ENCODE measurements around the gene IL17RE. TPM values are rescaled to one million over a fixed set of nuclear protein-coding genes. Genes with fewer than 3 reads are reported as not detected.

Gene IL17RE
- total and polyA plus RNA-seq, 2 of the 13 experiments (the other 11 are each of a cell fraction or from before 2014, with no cell fraction given): 14.5 to 24.1 TPM

- TF ChIP-seq RFX1 (IDR thresholded peaks at IDR 0.05): no peak
- no peak for TF ChIP-seq ZNF614 (CRISPR knock-in tag; IDR thresholded peaks at IDR 0.05; ENCODE audit: borderline replicate concordance)
- TF ChIP-seq AKAP8 (CRISPR knock-in tag; IDR thresholded peaks at IDR 0.05): 0 out of 2 replicates have a peak, but pooled peaks have one; percentile 55
- no peak for TF ChIP-seq ZNF7 (CRISPR knock-in tag; IDR thresholded peaks at IDR 0.05)
- TF ChIP-seq NR1H2 (CRISPR knock-in tag; IDR thresholded peaks at IDR 0.05; ENCODE audit: borderline replicate concordance, low read depth): 0 out of 2 replicates have a peak, but pooled peaks have one; percentile 34
- TF ChIP-seq NFYB (CRISPR knock-in tag; IDR thresholded peaks at IDR 0.05): peak; percentile 32; the same call in 1 of the 2 replicates
- TF ChIP-seq SIX1 (CRISPR knock-in tag; IDR thresholded peaks at IDR 0.05; ENCODE audit: borderline replicate concordance): 0 out of 2 replicates have a peak, but pooled peaks have one; percentile 23
- TF ChIP-seq ZC3H4 (CRISPR knock-in tag; IDR thresholded peaks at IDR 0.05; ENCODE audit: borderline replicate concordance): no peak
- peak; percentile 35; the same call in 1 of the 2 replicates for TF ChIP-seq KLF13 (CRISPR knock-in tag; IDR thresholded peaks at IDR 0.05)
- peak; percentile 33; the same call in 1 of the 2 replicates for TF ChIP-seq ELF3 (CRISPR knock-in tag; IDR thresholded peaks at IDR 0.05)
- peak; percentile 73 for TF ChIP-seq TFDP2 (CRISPR knock-in tag; IDR thresholded peaks at IDR 0.05)
- no peak for TF ChIP-seq DMTF1 (CRISPR knock-in tag; IDR thresholded peaks at IDR 0.05)
- no peak for TF ChIP-seq HDAC6 (IDR thresholded peaks at IDR 0.05; ENCODE audit: low read depth, low read length)
- peak; percentile 56; the same call in 1 of the 2 replicates for TF ChIP-seq ESRRA (CRISPR knock-in tag; IDR thresholded peaks at IDR 0.05; ENCODE audit: low read depth)
- TF ChIP-seq ZNF20 (CRISPR knock-in tag; IDR thresholded peaks at IDR 0.05): no peak
- TF ChIP-seq HINFP (CRISPR knock-in tag; IDR thresholded peaks at IDR 0.05; ENCODE audit: low read depth): no peak
- peak; percentile 94 for TF ChIP-seq ATF7-NPFF (CRISPR knock-in tag; IDR thresholded peaks at IDR 0.05; ENCODE audit: low read depth)
- peak; percentile 63; the same call in 1 of the 2 replicates for TF ChIP-seq ISL2 (CRISPR knock-in tag; IDR thresholded peaks at IDR 0.05)
- TF ChIP-seq THAP9 (CRISPR knock-in tag; IDR thresholded peaks at IDR 0.05; ENCODE audit: borderline replicate concordance): peak; percentile 36; the same call in 1 of the 2 replicates
- no peak; the same call in 1 of the 2 replicates for TF ChIP-seq ZNF703 (CRISPR knock-in tag; IDR thresholded peaks at IDR 0.05; ENCODE audit: borderline replicate concordance)
- TF ChIP-seq ZNF207 (IDR thresholded peaks at IDR 0.05; ENCODE audit: borderline replicate concordance): no peak
These were observed 44.7 kb downstream of the IL17RE start (continued) for GRCh38 chr3:9947025-9947995.

Measured in HepG2 (cell line).